ENCODE data around the gene WDR55.
A peak's percentile ranks its signal among the peaks of the same experiment; 100 is the strongest.
"Not testable (repeated sequence)": the region's sequence is repeated elsewhere in the genome, so short reads cannot be mapped to it uniquely, and the experiment has no call there.

WDR55 gene

DNA sequence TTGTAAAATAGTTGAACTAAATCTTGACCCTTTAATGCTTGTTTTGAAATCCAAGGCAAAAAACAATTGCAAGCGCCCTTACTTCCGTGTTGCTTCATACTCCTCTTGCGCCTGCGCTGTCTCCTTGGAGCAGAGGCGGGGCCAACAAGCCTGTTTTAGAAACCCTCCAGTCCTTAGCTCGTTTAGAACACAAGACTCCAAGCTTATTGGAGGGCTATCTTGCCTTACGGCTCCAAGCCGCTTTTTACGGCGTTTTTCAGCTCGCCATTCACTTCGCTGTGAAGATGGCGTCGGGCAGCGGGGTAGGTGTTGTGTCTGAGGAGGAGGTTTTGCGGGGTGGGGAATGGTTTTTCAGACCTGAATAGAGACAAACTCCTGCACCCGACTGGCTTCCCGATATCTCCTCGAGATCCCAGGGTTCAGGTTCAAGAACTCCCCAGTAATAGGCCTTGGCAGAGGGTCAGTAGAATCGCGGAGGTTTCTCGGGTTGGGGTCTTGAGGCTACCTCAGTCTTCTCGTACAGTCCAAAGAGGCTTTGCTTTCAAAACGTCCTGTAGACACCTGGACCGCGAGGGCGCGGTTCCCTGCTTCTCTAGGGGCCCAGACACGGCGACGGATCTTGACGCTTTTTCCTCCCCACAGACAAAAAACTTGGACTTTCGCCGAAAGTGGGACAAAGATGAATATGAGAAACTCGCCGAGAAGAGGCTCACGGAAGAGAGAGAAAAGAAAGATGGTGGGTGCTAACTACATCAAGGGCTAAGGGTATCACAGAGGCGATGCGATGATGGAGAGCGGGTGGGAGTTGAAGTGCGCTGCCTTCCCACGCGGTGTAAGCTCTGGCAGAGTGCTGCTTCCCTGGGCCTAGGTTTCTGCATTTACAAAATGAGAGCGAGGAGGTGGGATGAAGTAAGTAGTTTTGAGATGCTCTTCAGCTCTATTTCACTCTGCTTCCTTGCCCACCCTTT, 35.8 kb downstream of the WDR55 start, which contains the start of gene ZMAT2:
TSS of gene ZMAT2 (plus strand) at position 271 of the 968 bp plus-strand sequence. CDS start at position 285, 14 bp downstream.
- DNase-seq (ENCODE audit: extremely low spot score, insufficient read length, low read depth) (peak; percentile 87), FAIRE-seq (peak; percentile 100)

GRCh38 chr5:140707812-140708211, 43.1 kb downstream of the WDR55 start:
- DNase-seq (ENCODE audit: extremely low spot score, insufficient read length, low read depth) (no peak), FAIRE-seq (no peak)

DNA sequence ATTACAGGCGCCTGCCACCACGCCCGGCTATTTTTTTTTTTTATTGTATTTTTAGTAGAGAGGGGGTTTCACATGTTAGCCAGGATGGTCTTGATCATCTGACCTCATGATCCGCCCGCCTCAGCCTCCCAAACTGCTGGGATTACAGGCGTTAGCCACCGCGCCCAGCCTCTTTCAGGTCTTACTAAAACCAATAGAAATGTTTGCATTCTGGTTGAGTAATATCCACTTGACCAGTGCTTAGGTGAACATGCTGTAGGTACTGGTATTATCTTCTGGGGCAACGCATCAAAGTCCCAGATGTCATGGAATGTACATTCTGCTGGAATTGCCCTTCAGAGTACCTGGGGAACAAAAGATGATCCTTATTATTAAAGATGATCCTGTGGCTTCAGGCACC, 44.1 kb downstream of the WDR55 start:
- FAIRE-seq; DNase-seq (ENCODE audit: extremely low spot score, insufficient read length, low read depth): not testable (repeated sequence)

DNA sequence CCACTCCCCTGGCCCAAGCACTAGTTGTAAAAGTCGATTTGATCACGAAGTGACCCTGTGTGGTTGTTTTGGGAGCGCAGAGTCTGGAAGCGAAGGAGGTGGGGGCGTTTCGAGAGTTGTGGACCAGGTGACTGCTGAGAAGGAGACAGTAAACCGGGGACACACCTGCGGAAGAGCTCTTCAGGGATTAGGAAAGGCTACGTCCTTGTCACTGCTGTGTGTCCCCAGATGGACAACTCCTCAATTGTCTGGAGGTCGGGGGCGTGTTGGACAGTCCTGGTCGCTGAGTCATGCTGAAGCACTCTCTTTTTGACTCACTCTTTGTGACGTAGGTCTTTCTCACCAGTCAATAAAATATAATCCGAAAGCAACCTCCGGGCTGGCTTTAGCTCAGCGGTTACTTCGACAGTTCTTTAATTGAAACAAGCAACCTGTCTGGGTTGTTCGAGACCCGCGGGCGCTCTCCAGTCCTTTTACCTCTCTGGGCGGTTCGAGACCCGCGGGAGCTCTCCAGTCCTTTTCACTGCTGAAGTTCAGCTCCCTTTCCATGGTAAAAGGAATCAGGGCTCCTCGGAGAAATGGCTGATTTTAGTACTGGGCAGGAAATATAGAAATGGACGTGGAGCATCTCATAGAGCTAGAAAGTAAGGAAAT, 46.3 kb downstream of the WDR55 start:
- peak; percentile 63 for DNase-seq (ENCODE audit: extremely low spot score, insufficient read length, low read depth)
- peak; percentile 91 for FAIRE-seq

DNA sequence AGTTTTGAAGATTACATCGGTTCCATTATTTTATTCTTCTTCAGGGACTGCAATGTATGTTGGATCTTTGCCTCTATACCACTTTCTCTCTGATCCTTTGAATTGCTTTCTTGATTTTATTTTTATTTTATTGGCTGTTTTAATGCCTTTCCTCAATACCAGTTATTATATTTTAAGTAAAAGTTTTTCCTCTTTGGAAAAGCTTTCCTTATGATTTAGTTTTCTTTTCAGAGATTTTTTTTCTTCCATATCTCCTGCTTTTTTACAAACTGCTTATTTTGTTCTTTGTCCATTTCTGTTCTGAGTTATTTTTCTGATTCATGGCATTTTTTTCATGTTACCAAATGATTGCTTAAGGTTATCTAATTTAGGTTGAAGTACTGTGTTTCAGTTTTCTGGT, 47.1 kb downstream of the WDR55 start:
- FAIRE-seq = no peak
- DNase-seq (ENCODE audit: extremely low spot score, insufficient read length, low read depth) = no peak

- FAIRE-seq (no peak), DNase-seq (ENCODE audit: extremely low spot score, insufficient read length, low read depth) (no peak)
Measured at GRCh38 chr5:140713562-140714094, 48.9 kb downstream of the WDR55 start.

DNA sequence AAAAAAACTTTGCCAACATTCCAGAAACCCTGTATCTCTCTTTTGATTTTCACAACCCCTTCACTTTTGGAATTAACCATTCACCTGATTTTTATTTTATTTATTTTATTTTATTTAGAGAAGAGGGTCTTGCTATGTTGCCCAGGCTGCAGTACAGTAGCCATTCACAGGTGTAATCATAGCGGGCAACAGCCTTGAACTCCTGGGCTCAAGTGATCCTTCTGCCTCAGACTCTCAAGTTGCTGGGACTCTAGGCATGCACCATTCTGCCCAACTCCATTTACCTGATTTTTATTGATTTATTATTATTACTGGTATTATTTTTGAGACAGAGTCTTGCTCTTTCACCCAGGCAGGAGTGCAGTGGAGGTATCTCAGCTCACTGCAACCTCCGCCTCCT, 51.5 kb downstream of the WDR55 start:
- FAIRE-seq; DNase-seq (ENCODE audit: extremely low spot score, insufficient read length, low read depth): not testable (repeated sequence)

GRCh38 chr5:140718266-140718592, 53.5 kb downstream of the WDR55 start:
- no peak for FAIRE-seq
- no peak for DNase-seq (ENCODE audit: extremely low spot score, insufficient read length, low read depth)

GRCh38 chr5:140720738-140721137, 56.0 kb downstream of the WDR55 start:
- DNase-seq (ENCODE audit: extremely low spot score, insufficient read length, low read depth) = not testable (repeated sequence)

GRCh38 chr5:140721395-140721794, 56.7 kb downstream of the WDR55 start:
- DNase-seq (ENCODE audit: extremely low spot score, insufficient read length, low read depth); FAIRE-seq: not testable (repeated sequence)

More at GRCh38 chr5:140720738-140721137, 56.0 kb downstream of the WDR55 start:
- not testable (repeated sequence) for FAIRE-seq
